ENCODE results near the gene CDRT15.
"Not testable (repeated sequence)": the region's sequence is repeated elsewhere in the genome, so short reads cannot be mapped to it uniquely, and the experiment has no call there.

CDRT15 gene

GRCh38 chr17:14236762-14237161, at the start of gene CDRT15:
CDRT15 (minus strand) TSS chr17:14236862; CDS start chr17:14236833, 29 bp downstream.
- DNase-seq: not testable (repeated sequence)

- DNase-seq: no peak
Observed at GRCh38 chr17:14282726-14283125, 46.1 kb upstream of the CDRT15 start.

GRCh38 chr17:14281530-14281929, 44.9 kb upstream of the CDRT15 start:
- no peak for DNase-seq

GRCh38 chr17:14276535-14277250, 40.0 kb upstream of the CDRT15 start:
- no peak for DNase-seq

GRCh38 chr17:14270508-14270907, 33.8 kb upstream of the CDRT15 start:
- no peak for DNase-seq

- no peak for DNase-seq
Observed at GRCh38 chr17:14269473-14269872, 32.8 kb upstream of the CDRT15 start.

- DNase-seq: no peak
Observed at GRCh38 chr17:14268264-14268663, 31.6 kb upstream of the CDRT15 start.

GRCh38 chr17:14261406-14261805, 24.7 kb upstream of the CDRT15 start:
- DNase-seq: no peak

GRCh38 chr17:14245629-14246028, 9.0 kb upstream of the CDRT15 start:
- no peak for DNase-seq

GRCh38 chr17:14245002-14245401, 8.3 kb upstream of the CDRT15 start:
- DNase-seq: no peak

GRCh38 chr17:14239271-14239670, 2.6 kb upstream of the CDRT15 start:
- DNase-seq: not testable (repeated sequence)

- DNase-seq: not testable (repeated sequence)
Observed at GRCh38 chr17:14236032-14236431, 630 bp downstream of the CDRT15 start.

GRCh38 chr17:14235047-14235446, 1.6 kb downstream of the CDRT15 start:
- DNase-seq: not testable (repeated sequence)

- DNase-seq: not testable (repeated sequence)
Observed at GRCh38 chr17:14231187-14231586, 5.5 kb downstream of the CDRT15 start.

GRCh38 chr17:14228903-14229302, 7.8 kb downstream of the CDRT15 start:
- DNase-seq: no peak

GRCh38 chr17:14227052-14227451, 9.6 kb downstream of the CDRT15 start:
- no peak for DNase-seq

- DNase-seq: no peak
Observed at GRCh38 chr17:14225254-14225980, 11.2 kb downstream of the CDRT15 start.

GRCh38 chr17:14222611-14223010, 14.1 kb downstream of the CDRT15 start:
- no peak for DNase-seq

GRCh38 chr17:14214271-14214670, 22.4 kb downstream of the CDRT15 start:
- DNase-seq: no peak

GRCh38 chr17:14212401-14212800, 24.3 kb downstream of the CDRT15 start:
- no peak for DNase-seq

- DNase-seq: no peak
Observed at GRCh38 chr17:14211801-14212200, 24.9 kb downstream of the CDRT15 start.

GRCh38 chr17:14211246-14211645, 25.4 kb downstream of the CDRT15 start:
- DNase-seq: no peak

- DNase-seq: no peak
Observed at GRCh38 chr17:14209215-14209614, 27.4 kb downstream of the CDRT15 start.

GRCh38 chr17:14207791-14208190, 28.9 kb downstream of the CDRT15 start:
- DNase-seq: no peak
